Left hindlimb (tissue), 1 donor: Measurements from ENCODE around the gene ARMS2.
A peak's percentile ranks its signal among the peaks of the same experiment; 100 is the strongest.

ENCODE experiments used
- DNase-seq: peaks from one replicate; pipeline ENCODE4 v3.0.0-alpha.2; 2018

Gene ARMS2

GRCh38 chr10:122454603-122455080 is at the start of gene ARMS2:
ARMS2 (plus strand) TSS chr10:122454653; CDS start chr10:122454728, 75 bp downstream.
- no peak for DNase-seq

DNA sequence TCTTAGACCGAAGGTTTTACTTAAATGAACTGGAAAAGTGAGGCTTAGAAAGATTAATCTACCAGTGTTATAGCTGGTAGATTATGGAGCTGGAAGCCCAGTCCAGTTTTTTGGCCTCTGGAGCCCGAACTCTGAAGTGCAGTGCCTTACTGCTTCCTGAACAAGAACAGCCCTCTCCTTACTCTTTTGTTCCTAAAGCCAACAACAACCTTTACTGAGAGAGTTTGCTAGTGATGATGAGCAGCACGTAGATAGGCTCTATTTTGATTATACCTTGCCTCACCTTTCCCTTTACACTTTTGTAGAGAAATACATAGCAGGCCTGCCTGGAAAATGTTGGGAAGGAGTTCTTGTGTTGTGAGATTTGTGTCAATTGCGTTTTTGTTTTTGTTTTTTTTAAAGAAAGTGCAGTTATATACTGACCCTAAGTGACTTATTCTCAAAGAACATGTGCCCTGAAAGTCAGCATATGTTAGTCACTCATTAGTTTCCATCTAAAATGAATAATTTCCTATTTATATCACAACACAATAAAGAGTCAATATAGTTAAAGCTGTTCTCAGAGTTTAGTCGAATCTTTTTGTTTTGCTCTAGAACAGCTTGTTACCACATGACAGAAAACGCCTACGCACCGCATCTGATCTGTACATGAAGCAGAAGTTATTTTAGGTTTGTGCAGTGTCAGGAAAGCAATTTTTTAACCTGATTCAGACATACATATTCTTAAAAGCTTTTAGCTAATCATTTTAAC is 46.9 kb upstream of the ARMS2 start:
- no peak for DNase-seq

GRCh38 chr10:122413327-122413726 is 41.1 kb upstream of the ARMS2 start:
- no peak for DNase-seq

DNA sequence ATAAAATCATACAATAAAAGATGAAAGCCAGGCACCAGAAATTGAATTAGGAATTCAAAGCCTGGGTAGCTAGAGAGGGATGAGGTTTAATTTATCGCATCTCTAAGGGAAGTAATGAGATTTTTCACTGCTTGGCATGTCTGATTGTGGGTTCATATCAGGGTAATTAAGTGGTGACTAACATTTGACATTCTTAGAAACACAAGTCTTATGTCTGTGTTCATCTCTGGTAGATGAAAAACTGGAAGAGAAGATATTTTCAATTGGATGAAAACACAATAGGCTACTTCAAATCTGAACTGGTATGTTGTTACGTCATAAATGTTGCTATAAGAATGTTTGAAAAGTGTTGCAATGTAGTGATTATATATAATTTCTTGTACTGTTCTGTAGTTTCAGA is 36.8 kb upstream of the ARMS2 start:
- DNase-seq = no peak

- DNase-seq = no peak
These were observed 35.4 kb upstream of the ARMS2 start for GRCh38 chr10:122419016-122419415.

GRCh38 chr10:122419876-122420623 is 34.4 kb upstream of the ARMS2 start:
- peak; percentile 55 for DNase-seq

GRCh38 chr10:122420624-122421007 is 33.8 kb upstream of the ARMS2 start:
- DNase-seq = no peak

- DNase-seq = no peak
These were observed 33.3 kb upstream of the ARMS2 start for GRCh38 chr10:122421054-122421625.

GRCh38 chr10:122421742-122422141 is 32.7 kb upstream of the ARMS2 start:
- no peak for DNase-seq

GRCh38 chr10:122422266-122422989 is 32.0 kb upstream of the ARMS2 start:
- DNase-seq = no peak

- DNase-seq = no peak
These were observed 30.4 kb upstream of the ARMS2 start for GRCh38 chr10:122424059-122424458.

DNA sequence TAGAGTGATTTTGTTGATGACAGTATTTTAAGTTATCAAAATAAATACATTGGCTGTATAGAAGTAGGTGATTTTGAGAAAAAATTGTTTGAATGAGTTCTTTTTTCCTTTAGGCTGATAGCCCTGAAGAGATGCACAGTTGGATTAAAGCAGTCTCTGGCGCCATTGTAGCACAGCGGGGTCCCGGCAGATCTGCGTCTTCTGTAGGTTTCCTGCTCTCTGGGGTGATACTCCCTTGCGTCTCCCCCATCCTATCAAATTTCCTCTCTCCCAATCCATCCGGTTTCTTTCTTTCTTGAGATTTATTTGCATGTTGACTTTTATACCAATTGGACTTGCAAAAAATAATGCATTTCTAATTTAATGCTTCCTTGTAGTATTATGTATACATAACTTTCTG is 27.6 kb upstream of the ARMS2 start:
- no peak for DNase-seq

DNA sequence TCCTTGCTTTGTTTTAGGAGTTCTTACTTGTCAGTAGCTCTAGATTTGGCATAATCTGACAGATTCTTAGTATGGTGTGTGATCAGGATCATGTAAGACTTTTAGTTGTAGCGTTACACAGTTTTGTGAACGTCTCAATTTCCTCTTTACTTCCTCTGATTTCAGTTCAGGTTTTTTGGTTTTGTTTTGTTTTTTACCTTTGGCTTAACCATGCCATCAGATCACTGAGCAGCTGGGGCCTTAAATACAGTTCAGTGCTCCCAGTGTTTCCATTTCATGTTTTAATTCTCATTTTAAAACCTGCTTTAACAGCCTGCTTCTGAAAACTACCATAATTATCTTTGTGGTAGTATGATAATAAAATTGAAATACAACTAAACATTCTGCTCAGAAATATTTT is 27.2 kb upstream of the ARMS2 start:
- no peak for DNase-seq

DNA sequence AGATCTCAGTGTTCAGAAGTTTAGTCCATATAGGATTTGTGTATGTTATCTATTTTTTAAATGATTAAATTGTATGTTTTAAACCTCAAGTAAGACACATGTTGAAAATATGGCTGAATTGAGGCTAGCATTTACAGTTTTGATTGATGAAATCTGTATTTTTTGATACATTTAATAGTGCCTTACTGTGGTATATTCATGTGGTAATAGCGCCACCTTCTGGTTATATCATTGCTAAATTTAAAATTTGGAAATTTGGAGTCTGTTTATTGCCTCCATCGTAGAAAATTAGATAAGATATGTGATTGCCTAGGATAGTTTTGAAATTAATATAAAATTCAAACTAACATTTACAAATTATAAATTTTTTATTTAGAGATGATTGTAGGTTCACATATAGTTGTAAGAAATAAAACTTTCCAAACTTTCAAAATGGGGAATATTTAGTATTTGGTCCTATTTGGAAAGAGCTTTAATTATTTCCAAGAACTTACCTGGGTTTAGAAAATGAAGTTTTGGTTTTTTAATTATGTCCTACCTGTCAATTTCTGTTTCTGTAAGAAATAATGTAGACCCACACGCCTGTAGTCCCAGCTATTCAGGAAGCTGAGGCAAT is 19.1 kb upstream of the ARMS2 start:
- no peak for DNase-seq

DNA sequence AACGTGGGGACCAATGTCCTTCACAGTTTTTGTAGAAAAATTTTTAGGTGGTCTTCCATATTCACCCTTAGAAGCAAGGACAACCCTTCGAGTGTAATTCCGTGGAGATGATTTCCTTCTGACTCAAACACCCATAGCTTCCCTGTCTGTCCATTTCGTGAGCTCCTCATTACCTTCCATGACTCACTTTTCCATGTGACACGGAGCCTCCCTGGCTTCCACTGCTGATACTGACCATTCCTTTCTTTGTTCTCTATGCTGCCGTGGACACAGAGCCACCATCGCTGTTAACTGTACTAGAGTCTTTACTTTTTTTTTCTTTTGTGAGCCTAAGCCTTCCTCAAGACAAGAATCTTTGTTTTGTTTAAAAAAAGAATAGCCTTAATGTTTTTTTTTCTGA is 12.5 kb upstream of the ARMS2 start:
- DNase-seq = no peak

- DNase-seq = no peak
These were observed 9.0 kb upstream of the ARMS2 start for GRCh38 chr10:122445469-122445868.

DNA sequence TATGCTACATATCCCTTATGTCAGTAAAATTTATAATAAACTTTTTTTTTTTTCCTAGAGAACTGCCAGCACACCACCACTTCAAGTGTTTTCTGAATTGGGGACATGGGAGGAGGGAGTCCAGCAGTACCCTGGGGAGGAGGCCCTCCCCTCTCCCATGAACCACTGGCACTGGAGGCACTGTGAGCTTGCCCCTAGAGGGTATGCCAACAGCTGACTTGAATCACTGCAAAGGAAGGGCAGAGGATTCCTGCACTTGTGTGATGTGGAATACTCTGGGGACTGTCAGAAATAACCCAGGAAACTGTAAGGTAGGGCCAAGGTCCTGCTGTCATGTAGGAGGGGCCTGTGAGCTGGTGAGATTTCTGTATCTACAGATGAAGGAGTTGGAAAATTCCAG is 8.5 kb upstream of the ARMS2 start:
- DNase-seq = no peak

- no peak for DNase-seq
These were observed 7.6 kb upstream of the ARMS2 start for GRCh38 chr10:122446668-122447423.

- DNase-seq = no peak
These were observed 5.9 kb upstream of the ARMS2 start for GRCh38 chr10:122448600-122448999.

DNA sequence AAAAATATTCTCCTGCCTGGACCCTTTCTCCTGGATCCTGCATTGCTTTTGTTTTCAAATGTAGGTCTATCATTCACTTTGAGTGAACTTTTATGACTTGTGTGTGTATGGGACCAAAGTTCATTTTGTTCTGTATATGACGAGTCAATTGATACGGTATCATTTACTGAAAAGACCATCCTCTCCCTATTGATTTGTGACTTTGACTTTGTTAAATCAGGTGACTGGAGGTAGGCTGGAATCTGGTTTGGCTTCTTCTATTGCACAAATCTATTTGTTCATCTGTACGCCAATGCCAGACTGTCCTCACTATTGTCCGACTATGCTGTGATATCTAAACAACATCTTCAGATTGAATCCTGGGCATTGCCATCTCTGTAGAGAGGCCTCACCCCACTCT is 5.3 kb upstream of the ARMS2 start:
- DNase-seq = no peak

GRCh38 chr10:122450353-122450990 is 4.0 kb upstream of the ARMS2 start:
- DNase-seq = peak; percentile 59

GRCh38 chr10:122454071-122454470 is 382 bp upstream of the ARMS2 start:
- no peak for DNase-seq
